ENCODE data around the gene ATP6V0E2. TPM values are rescaled to one million over a fixed set of nuclear protein-coding genes. Genes with fewer than 3 reads are reported as not detected.
"Not testable (repeated sequence)": the region's sequence is repeated elsewhere in the genome, so short reads cannot be mapped to it uniquely, and the experiment has no call there.

ATP6V0E2 gene
- total RNA-seq, 4 donors from 2014 or later, result 9.3 to 33.6 (median 20.6) TPM

DNA sequence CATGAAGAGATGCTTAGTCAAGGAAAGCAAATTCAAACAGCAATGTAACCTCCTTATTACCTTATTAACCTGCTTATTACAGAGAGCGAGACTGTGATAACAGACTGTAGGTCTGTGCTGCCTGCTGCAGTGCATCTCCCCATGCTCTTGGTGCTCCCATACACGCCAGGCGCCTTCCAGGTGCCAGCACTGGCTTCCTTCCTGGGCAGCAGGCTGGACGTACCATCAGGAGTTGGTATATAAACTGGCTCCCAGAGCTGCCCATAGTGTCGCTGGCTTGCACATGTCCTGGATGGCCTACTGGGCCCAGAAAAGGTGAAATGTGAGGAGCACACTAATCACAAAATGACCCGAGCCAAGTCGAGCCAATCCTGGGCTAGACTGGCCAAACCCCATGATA lies 13.5 kb downstream of the ATP6V0E2 start:
- 93 to 94% methylated on average over 7 of the region's 7 CpGs for WGBS, 2 donors
- TF ChIP-seq POLR2A (IDR thresholded peaks at IDR 0.05), result no peak
- TF ChIP-seq, protein P1, sequence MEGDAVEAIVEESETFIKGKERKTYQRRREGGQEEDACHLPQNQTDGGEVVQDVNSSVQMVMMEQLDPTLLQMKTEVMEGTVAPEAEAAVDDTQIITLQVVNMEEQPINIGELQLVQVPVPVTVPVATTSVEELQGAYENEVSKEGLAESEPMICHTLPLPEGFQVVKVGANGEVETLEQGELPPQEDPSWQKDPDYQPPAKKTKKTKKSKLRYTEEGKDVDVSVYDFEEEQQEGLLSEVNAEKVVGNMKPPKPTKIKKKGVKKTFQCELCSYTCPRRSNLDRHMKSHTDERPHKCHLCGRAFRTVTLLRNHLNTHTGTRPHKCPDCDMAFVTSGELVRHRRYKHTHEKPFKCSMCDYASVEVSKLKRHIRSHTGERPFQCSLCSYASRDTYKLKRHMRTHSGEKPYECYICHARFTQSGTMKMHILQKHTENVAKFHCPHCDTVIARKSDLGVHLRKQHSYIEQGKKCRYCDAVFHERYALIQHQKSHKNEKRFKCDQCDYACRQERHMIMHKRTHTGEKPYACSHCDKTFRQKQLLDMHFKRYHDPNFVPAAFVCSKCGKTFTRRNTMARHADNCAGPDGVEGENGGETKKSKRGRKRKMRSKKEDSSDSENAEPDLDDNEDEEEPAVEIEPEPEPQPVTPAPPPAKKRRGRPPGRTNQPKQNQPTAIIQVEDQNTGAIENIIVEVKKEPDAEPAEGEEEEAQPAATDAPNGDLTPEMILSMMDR (IDR thresholded peaks at IDR 0.05), result no peak
- intact Hi-C loops (cut with DNase I; ENCODE audit: low total_unique reads), result no loop called here

GRCh38 chr7:149890715-149891114 lies 16.9 kb downstream of the ATP6V0E2 start:
- intact Hi-C loops (cut with DNase I; ENCODE audit: low total_unique reads); DNase-seq (ENCODE audit: low spot score in 2 of 2); H3K4me3 ChIP-seq (ENCODE audit: low read depth, poor library complexity, severe bottlenecking): not testable (repeated sequence)
- WGBS, 2 donors, result 22 to 39% methylated on average over 2 of the region's 2 CpGs

More for the DNA sequence above, 13.5 kb downstream of the ATP6V0E2 start:
- DNase-seq (ENCODE audit: low spot score in 2 of 2), result no peak
- no peak overlapping the region for H3K4me3 ChIP-seq (ENCODE audit: low read depth, poor library complexity, severe bottlenecking)

DNA sequence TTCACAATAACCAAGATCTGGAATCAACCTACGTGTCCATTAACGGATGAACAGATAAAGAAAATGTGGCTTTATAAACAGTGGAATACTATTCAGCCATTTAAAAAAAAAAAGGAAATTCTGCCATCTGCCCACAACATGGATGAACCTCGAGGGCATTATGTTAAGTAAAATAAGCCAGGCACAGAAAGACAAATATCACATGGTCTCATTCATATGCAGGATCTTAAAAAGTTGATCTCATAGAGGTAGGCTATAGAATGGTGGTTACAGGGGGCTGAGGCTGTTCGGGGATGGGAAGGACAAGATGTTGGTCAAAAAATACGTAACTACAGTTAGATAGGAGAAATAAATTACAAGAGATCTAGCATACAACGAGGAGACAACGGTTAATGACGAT lies 21.2 kb downstream of the ATP6V0E2 start:
- WGBS, 2 donors, result 62 to 71% methylated on average over 8 of the region's 8 CpGs
- intact Hi-C loops (cut with DNase I; ENCODE audit: low total_unique reads); DNase-seq (ENCODE audit: low spot score in 2 of 2): not testable (repeated sequence)

GRCh38 chr7:149907776-149908376 lies 34.1 kb downstream of the ATP6V0E2 start:
- DNase-seq (ENCODE audit: low spot score in 2 of 2); intact Hi-C loops (cut with DNase I; ENCODE audit: low total_unique reads); H3K4me3 ChIP-seq (ENCODE audit: low read depth, poor library complexity, severe bottlenecking): not testable (repeated sequence)
- WGBS, 2 donors, result 78 to 83% methylated on average over 5 to 6 of the region's 6 CpGs

More for the DNA sequence above, 21.2 kb downstream of the ATP6V0E2 start:
- not testable (repeated sequence) for H3K4me3 ChIP-seq (ENCODE audit: low read depth, poor library complexity, severe bottlenecking)

DNA sequence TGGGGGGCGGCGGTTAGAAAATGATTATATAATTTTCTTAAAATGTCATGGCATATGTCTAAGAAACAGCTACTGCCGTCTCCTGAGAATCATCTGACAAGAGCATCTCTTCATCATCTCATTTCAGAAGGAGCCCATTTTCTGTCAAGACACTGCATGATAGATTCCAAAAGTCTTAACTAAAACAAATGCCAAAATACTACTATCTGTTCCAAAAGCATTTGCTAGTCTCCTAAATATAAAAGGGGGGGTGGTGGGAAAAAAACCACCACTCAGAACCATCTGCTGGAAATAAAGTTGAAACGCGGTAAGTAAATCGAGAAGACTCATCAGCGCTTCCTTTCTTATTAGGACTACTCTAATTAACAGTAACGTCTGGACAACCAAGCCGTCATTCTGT lies 36.5 kb downstream of the ATP6V0E2 start:
- DNase-seq (ENCODE audit: low spot score in 2 of 2); intact Hi-C loops (cut with DNase I; ENCODE audit: low total_unique reads); H3K4me3 ChIP-seq (ENCODE audit: low read depth, poor library complexity, severe bottlenecking): not testable (repeated sequence)
- 62 to 78% methylated on average over 7 of the region's 9 CpGs for WGBS, 2 donors

DNA sequence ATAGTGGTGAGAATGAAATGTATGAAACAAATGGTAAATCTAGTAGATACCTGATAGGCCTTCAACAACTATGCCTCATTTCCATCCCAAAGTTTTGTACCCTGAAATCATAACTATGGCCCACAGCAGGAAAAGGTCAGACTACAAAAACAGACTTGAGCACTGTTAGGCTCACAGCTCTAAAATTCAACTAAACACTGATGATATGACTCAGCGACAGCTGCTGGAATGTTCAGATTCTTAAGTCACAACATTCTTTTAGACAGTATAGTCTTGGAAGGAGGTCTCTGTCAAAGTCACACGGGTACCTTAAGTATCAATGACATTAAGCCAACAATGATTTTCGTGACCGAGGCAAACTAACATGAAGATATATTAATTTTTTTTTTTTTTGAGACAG lies 38.4 kb downstream of the ATP6V0E2 start:
- DNase-seq (ENCODE audit: low spot score in 2 of 2); H3K4me3 ChIP-seq (ENCODE audit: low read depth, poor library complexity, severe bottlenecking); intact Hi-C loops (cut with DNase I; ENCODE audit: low total_unique reads): not testable (repeated sequence)
- 58 to 100% methylated on average over 1 to 2 of the region's 4 CpGs for WGBS, 2 donors

- intact Hi-C loops (cut with DNase I; ENCODE audit: low total_unique reads); DNase-seq (ENCODE audit: low spot score in 2 of 2); H3K4me3 ChIP-seq (ENCODE audit: low read depth, poor library complexity, severe bottlenecking): not testable (repeated sequence)
- 51 to 55% methylated on average over 7 of the region's 7 CpGs for WGBS, 2 donors
These were observed 52.6 kb downstream of the ATP6V0E2 start for GRCh38 chr7:149926414-149926813.

Other genes starting within 250 kb of the ATP6V0E2 start
- 10 to 100 TPM in 2 of 4 donors, 1 to 10 TPM in 2; 6.2 to 12.1 (median 9.8) TPM for gene ZNF467, start 100.4 kb upstream of the ATP6V0E2 start, total RNA-seq
- gene ZNF862, start 35.6 kb upstream of the ATP6V0E2 start, total RNA-seq, result 10 to 100 TPM; 12.8 to 34.3 (median 22.3) TPM

Measured in lower leg skin (tissue), 4 donors.